Erythroblast (primary cell): ENCODE measurements around the gene GAGE10.

Source experiments
- DNase-seq, 2 experiments: peaks; one replicate each; lab custom pipeline; 2025; lab: John Stamatoyannopoulos, UW
- GATA1 ChIP-seq: IDR thresholded peaks from 2 replicates; pipeline ENCODE4 v1.6.1; 2011; ENCODE audit warnings: low read depth, mild to moderate bottlenecking, control low read depth, low read length, moderate library complexity
- POLR2A ChIP-seq: IDR thresholded peaks from 2 replicates; pipeline ENCODE4 v1.6.1; 2011; ENCODE audit warnings: mild to moderate bottlenecking, low read length

The GAGE10 gene

GRCh38 chrX:49303346-49303745 lies at the start of gene GAGE10:
Gene GAGE10, plus strand, starts transcription at chrX:49303646. Its CDS starts 1,214 bp downstream, at chrX:49304860.
- TF ChIP-seq GATA1 (no peak), POLR2A (no peak)
- DNase-seq: no peak

GRCh38 chrX:49254639-49255038 lies 48.8 kb upstream of the GAGE10 start:
- no peak for TF ChIP-seq GATA1
- TF ChIP-seq POLR2A: no peak
- DNase-seq: no peak

DNA sequence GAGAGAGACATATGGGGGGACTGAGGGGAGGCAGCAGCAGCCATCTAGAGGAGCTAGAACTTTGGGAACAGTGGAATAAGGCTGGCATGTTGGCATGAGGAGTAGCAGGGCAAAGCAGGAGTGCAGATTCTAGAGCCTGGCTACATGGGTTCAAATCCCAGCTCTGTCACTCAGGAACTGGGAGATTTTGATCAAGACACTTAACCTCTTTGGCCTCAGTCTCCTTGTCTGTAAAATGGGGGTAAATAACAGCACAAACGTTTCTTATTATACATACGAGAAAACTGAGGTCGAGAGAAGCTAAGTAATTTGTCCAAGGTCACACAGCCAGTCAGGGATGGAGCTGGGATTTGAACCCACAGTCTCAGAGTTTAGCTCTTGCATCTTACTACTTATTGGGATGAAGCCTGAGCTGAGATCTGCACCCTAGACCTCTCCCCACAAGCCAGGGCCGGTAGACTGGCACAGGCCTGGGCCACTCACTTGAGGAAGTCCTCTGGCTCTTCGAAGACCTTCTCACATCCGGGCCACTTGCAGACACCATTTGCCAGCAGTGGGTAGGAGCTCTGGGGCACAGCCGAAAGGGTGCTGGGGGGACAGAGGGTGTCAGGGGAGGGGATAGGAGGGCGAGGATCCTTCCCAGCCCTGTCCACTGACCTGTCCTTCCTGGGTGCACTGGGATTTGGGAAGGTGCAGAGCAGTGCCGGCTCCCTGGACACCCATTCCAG lies 47.0 kb upstream of the GAGE10 start:
- no peak for TF ChIP-seq POLR2A
- TF ChIP-seq GATA1: no peak
- DNase-seq: no peak

DNA sequence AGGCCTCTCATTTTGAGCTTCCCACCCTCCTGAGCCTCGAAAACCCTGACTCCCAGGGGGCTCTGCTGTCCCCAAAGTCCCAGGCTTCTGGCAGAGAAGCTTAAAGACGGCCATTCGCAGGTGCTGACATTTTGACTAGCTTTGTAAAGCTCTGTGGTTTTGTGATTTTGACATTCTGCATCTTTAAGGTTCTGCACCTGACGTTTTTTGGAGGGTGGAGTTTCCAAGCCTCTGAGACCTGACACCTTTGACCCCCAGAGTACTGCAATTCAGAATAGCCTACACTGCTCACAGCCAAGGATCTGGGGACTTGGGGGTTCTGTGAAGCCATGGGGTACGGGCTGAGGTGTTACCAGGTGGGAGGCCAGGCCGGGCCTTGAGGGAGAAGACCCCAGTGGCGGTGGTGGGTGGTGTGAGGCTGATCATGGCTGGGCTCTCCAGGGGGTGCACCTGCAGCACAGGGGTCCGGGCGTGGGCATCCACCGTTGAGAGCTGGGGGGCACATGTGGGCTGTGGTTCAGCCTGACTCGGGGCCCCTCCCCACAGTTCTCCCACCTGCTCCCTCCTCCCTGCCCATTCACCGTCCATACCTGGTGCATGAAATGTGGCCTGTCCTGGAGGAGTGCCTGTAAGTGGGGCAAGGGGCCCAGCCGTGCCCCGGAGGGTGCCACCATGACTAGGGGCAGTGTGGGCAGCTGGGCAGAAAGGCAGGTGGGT lies 46.2 kb upstream of the GAGE10 start:
- no peak for TF ChIP-seq POLR2A
- no peak for TF ChIP-seq GATA1
- no peak for DNase-seq

DNA sequence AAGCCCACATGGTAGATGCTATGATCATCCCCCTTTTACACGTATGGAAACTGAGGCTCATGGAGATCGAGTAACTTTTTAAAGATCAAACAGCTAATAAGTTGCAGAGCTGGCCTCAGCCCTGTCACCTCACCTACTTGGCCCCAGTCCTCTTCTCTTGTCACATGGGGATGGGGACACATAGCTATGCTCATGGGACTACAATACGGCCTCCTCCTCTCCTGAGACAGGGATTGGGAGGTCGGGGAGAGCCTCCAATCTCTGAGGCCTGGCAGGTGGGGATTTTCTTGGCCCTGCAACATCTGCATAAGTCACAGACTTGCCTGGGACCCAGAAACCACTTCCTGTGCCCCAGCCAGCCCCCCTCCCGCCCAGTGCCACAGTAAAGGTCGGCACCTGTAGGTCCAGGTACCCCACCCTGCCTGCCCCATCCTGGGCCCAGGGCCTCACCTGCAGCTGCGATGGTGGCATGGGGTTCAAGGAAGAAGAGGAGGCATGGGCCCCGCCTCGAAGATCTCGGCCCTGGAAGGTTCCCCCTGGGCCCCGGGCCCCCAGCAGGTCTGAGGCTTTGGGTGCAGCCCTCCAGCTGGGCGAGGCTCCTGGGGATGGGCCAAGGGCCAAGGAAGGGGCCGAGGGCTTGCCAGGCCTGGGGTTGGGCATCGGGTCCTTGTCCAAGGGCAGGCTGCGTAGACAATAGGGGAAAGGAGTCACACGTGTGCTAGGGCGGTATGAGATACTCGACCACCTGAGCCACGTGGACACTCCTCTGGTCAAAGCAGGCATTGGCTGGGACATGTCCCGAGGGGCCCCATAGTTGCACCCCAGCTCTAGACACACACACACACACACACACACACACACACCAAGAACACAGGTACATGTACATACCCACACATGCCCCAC lies 45.3 kb upstream of the GAGE10 start:
- DNase-seq: no peak
- TF ChIP-seq GATA1 (no peak), POLR2A (no peak)

DNA sequence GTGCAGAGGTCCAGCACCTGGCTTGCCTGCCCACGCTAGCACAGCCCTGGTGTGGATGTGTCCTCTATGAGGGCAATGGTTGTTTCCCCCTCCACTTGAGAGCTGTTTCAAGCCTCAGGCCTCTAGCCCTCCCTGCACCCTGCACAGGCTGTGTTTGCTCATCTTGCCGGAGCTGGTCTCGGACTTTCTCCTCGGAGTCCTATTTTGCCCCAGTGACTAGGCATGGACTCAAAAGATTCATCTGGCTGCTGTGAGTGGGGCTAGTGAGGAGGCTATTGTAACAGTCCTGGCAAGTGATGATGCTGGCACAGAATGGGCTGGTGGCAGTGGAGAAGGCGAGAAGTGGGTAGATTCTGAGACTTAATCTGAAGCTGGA lies 44.7 kb upstream of the GAGE10 start:
- DNase-seq: no peak
- TF ChIP-seq POLR2A: no peak
- no peak for TF ChIP-seq GATA1

DNA sequence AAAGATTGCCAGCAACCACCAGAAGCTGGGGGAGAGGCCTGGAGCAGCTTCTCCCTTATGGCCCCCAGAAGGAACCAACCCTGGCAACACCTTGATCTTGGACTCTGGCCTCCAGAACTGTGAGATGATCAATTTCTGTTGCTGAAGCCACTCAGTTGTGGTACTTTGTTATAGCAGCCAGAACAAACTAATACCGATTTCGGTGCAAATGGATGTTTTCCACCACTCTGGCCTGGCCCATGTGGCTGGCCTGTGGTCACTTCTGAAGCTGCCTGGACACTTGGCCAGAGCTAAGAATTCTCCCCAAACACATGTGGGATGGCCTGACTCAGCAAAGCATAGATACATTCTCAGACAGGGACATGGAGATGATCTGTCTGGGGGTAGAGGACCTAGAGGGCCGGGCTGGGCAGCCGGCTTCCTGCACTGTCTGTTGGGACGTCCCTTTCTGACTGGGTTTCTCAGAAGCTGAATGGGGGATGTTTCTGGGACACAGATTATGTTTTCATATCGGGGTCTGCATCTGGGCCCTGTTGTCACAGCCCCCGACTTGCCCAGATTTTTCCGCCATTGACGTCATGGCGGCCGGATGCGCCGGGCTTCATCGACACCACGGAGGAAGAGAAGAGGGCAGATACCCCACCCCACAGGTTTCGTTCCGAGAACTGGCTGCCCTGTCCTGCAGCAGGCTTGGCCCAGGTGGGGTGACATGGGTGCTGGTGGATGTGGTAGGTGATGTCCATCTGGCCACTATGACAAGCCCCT lies 43.0 kb upstream of the GAGE10 start:
- no peak for TF ChIP-seq GATA1
- TF ChIP-seq POLR2A: no peak
- no peak for DNase-seq

DNA sequence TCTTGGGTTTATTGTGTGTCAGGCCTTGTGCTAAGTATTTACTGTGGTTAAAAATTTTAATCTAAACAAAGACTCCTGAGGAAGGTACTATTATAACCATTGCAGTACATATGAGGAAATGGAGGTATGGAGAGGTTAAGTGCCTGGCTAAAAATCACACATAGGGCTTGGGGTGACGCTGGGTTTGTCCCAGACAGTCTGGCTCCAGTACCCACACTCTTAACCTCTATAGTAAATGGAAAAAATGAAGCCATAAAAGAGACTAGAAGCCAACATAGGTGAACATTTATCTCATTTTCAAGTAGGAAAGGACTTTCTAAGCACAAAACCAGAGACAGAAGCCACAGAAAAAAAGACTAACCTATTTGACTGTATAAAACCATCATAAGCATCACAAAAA lies 40.8 kb upstream of the GAGE10 start:
- no peak for DNase-seq
- TF ChIP-seq GATA1 (no peak), POLR2A (no peak)

- no peak for TF ChIP-seq POLR2A
- TF ChIP-seq GATA1: no peak
- DNase-seq: no peak
Measured at GRCh38 chrX:49263631-49264030, 39.8 kb upstream of the GAGE10 start.

- DNase-seq: no peak
- TF ChIP-seq GATA1 (no peak), POLR2A (no peak)
Measured at GRCh38 chrX:49264460-49264859, 39.0 kb upstream of the GAGE10 start, which contains the start of gene FOXP3. Gene FOXP3, minus strand, starts transcription at chrX:49264710. Its CDS starts 6,205 bp downstream, at chrX:49258505.

DNA sequence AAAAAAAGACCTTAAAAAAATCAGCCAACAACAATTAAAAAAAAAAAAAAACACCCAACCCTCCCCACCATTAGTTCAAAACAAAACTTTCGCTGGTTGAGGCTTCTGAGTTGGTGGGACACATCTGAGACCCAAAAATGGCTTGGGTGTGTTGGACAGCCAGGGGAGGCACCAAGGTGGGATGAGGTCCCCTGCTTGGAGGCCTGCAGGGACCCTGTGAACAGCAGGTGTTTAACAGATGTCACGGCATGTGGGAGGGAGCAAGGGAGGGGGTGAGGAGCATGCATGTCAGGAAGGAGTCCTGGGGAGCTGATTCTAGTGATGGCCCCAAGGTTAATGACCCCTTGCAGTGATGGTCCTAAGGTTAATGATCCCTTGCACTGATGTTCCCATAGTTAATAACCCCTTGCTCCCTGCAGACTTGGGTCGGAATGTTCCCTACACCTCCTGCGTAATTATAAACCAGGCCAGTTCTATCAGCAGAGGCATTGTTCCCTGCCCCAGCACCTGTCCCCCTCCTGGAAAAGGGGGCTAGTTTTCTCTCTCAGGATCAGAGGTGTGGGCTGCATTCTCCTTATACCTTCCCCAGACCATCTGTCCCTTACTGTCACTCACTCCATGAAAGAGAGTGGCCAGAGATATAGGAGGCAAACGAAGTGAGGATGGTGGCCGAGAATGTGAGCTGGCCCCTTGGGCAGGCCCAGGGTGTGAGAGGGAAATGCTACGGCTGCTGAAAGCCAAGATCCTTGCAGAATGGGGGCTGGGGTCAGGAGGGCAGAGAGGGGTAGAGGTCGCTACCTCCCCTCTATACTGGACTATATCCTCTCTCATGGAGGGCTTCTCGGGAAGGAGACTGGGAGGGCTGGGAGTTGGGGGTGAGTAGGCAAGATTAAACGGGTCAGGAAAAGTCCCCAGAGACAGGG lies 36.7 kb upstream of the GAGE10 start:
- no peak for DNase-seq
- TF ChIP-seq GATA1: no peak
- TF ChIP-seq POLR2A: no peak

DNA sequence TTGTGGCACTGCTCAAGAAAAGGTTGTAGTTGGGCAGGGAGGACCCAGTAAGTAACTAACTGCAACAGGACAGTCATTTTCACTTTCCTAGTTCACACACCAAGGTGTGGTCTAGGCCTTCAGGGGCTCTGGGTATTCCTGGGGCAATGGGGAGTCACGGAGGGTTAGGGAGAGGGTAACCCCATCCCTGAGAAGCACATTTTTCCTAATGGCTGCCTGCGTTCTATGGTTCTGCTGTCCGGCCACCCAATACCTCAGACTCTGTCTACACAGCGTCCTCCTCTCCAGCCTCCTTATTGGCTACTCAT lies 34.8 kb upstream of the GAGE10 start:
- TF ChIP-seq GATA1: no peak
- no peak for TF ChIP-seq POLR2A
- no peak for DNase-seq
